TTC549 (cell line): Measurements from ENCODE around the gene PRICKLE2.

Experiments
- FAIRE-seq: peaks from 2 replicates; lab custom pipeline; 2012; peaks lifted over from hg19 to GRCh38; lab: Jason Lieb, UNC

The PRICKLE2 gene

GRCh38 chr3:64220161-64220914 is 4.9 kb downstream of the PRICKLE2 start:
- FAIRE-seq: no peak

- no peak for FAIRE-seq
Measured at GRCh38 chr3:64218746-64219145, 6.5 kb downstream of the PRICKLE2 start.

- FAIRE-seq: no peak
Measured at GRCh38 chr3:64218329-64218728, 6.9 kb downstream of the PRICKLE2 start.

- FAIRE-seq: no peak
Measured at GRCh38 chr3:64216274-64217147, 8.8 kb downstream of the PRICKLE2 start.

- no peak for FAIRE-seq
Measured at GRCh38 chr3:64215559-64215958, 9.7 kb downstream of the PRICKLE2 start.

- FAIRE-seq: no peak
Measured at GRCh38 chr3:64215103-64215502, 10.2 kb downstream of the PRICKLE2 start.

GRCh38 chr3:64214381-64215018 is 10.8 kb downstream of the PRICKLE2 start:
- FAIRE-seq: no peak

- no peak for FAIRE-seq
Measured at GRCh38 chr3:64213962-64214379, 11.3 kb downstream of the PRICKLE2 start.

- no peak for FAIRE-seq
Measured at GRCh38 chr3:64213224-64213878, 11.9 kb downstream of the PRICKLE2 start.

GRCh38 chr3:64209866-64210621 is 15.2 kb downstream of the PRICKLE2 start:
- FAIRE-seq: no peak

GRCh38 chr3:64207289-64208080 is 17.8 kb downstream of the PRICKLE2 start:
- no peak for FAIRE-seq

- no peak for FAIRE-seq
Measured at GRCh38 chr3:64203969-64204908, 21.0 kb downstream of the PRICKLE2 start.

GRCh38 chr3:64203216-64203615 is 22.1 kb downstream of the PRICKLE2 start:
- no peak for FAIRE-seq

GRCh38 chr3:64199932-64200331 is 25.3 kb downstream of the PRICKLE2 start:
- no peak for FAIRE-seq

GRCh38 chr3:64196236-64196929 is 28.9 kb downstream of the PRICKLE2 start:
- FAIRE-seq: no peak

GRCh38 chr3:64195789-64196188 is 29.5 kb downstream of the PRICKLE2 start:
- FAIRE-seq: no peak

GRCh38 chr3:64191822-64192221 is 33.4 kb downstream of the PRICKLE2 start:
- no peak for FAIRE-seq

- no peak for FAIRE-seq
Measured at GRCh38 chr3:64190517-64191515, 34.5 kb downstream of the PRICKLE2 start.
